ENCODE results near the gene SNAP47. TPM values are rescaled to one million over a fixed set of nuclear protein-coding genes. Genes with fewer than 3 reads are reported as not detected.

Gene SNAP47
- total and polyA plus RNA-seq, 9 of the 15 experiments (the other 6 are each of a cell fraction or from before 2014, with no cell fraction given) = 2.5 to 41.3 (median 32.6) TPM

DNA sequence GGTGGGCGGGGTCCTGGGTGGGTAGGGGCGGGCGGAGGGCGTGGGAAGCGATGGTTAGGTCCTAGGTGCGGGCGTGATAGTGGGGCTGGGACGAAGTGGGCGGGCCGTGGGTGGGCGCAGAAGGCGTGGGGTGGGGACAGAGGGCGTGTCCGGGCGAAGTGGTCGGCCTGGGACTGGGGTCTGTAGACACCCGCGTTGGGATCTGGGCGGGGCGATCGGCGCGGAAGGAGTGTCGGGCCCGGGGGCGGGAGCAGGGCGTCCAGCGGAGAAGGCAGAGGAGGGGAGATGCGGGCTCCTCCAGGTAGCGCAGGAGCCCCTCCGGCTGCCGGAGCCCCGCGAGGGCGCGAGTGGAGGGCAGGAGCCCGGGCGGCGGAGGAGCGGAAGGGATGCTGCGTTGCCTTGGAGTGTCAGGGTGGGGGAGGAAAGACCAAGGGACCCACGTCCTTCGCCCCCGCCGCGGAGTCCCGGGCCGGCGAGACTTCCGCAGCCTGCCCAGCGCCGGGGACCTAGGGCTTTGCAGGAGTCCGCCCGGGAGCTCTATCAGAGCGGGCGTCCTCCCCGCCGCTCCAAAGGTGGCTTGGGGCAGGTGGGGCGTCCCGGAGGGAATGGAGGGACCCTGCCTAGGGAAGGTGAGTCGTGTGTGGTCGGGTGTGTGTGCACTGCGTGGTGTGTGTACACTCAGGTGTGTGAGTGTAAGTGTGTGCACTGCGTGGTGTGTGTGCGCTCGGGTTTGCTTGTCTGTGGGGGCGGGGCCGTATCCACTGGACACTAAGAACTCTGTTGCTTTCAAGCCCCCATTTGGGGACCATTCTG, 53.2 kb downstream of the SNAP47 start (continued):
- peak; percentile 47 for TF ChIP-seq SAP30 (IDR thresholded peaks at IDR 0.05; ENCODE audit: borderline replicate concordance, insufficient read depth, low read depth, low read length, poor library complexity, severe bottlenecking)
- TF ChIP-seq, protein P1, sequence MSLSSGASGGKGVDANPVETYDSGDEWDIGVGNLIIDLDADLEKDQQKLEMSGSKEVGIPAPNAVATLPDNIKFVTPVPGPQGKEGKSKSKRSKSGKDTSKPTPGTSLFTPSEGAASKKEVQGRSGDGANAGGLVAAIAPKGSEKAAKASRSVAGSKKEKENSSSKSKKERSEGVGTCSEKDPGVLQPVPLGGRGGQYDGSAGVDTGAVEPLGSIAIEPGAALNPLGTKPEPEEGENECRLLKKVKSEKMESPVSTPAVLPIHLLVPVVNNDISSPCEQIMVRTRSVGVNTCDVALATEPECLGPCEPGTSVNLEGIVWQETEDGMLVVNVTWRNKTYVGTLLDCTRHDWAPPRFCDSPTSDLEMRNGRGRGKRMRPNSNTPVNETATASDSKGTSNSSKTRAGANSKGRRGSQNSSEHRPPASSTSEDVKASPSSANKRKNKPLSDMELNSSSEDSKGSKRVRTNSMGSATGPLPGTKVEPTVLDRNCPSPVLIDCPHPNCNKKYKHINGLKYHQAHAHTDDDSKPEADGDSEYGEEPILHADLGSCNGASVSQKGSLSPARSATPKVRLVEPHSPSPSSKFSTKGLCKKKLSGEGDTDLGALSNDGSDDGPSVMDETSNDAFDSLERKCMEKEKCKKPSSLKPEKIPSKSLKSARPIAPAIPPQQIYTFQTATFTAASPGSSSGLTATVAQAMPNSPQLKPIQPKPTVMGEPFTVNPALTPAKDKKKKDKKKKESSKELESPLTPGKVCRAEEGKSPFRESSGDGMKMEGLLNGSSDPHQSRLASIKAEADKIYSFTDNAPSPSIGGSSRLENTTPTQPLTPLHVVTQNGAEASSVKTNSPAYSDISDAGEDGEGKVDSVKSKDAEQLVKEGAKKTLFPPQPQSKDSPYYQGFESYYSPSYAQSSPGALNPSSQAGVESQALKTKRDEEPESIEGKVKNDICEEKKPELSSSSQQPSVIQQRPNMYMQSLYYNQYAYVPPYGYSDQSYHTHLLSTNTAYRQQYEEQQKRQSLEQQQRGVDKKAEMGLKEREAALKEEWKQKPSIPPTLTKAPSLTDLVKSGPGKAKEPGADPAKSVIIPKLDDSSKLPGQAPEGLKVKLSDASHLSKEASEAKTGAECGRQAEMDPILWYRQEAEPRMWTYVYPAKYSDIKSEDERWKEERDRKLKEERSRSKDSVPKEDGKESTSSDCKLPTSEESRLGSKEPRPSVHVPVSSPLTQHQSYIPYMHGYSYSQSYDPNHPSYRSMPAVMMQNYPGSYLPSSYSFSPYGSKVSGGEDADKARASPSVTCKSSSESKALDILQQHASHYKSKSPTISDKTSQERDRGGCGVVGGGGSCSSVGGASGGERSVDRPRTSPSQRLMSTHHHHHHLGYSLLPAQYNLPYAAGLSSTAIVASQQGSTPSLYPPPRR (CRISPR knock-in tag; IDR thresholded peaks at IDR 0.05; ENCODE audit: borderline replicate concordance) = no peak
- no peak for TF ChIP-seq DMBX1 (CRISPR knock-in tag; IDR thresholded peaks at IDR 0.05; ENCODE audit: borderline replicate concordance)
- TF ChIP-seq, protein P2, sequence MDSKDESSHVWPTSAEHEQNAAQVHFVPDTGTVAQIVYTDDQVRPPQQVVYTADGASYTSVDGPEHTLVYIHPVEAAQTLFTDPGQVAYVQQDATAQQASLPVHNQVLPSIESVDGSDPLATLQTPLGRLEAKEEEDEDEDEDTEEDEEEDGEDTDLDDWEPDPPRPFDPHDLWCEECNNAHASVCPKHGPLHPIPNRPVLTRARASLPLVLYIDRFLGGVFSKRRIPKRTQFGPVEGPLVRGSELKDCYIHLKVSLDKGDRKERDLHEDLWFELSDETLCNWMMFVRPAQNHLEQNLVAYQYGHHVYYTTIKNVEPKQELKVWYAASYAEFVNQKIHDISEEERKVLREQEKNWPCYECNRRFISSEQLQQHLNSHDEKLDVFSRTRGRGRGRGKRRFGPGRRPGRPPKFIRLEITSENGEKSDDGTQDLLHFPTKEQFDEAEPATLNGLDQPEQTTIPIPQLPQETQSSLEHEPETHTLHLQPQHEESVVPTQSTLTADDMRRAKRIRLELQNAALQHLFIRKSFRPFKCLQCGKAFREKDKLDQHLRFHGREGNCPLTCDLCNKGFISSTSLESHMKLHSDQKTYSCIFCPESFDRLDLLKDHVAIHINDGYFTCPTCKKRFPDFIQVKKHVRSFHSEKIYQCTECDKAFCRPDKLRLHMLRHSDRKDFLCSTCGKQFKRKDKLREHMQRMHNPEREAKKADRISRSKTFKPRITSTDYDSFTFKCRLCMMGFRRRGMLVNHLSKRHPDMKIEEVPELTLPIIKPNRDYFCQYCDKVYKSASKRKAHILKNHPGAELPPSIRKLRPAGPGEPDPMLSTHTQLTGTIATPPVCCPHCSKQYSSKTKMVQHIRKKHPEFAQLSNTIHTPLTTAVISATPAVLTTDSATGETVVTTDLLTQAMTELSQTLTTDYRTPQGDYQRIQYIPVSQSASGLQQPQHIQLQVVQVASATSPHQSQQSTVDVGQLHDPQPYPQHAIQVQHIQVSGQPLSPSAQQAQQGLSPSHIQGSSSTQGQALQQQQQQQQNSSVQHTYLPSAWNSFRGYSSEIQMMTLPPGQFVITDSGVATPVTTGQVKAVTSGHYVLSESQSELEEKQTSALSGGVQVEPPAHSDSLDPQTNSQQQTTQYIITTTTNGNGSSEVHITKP (IDR thresholded peaks at IDR 0.05; ENCODE audit: partially characterized antibody) = peak; percentile 48
- no peak for TF ChIP-seq ZNF780A (CRISPR knock-in tag; IDR thresholded peaks at IDR 0.05)
- no peak for TF ChIP-seq E2F3 (CRISPR knock-in tag; IDR thresholded peaks at IDR 0.05)
- TF ChIP-seq, protein P3, sequence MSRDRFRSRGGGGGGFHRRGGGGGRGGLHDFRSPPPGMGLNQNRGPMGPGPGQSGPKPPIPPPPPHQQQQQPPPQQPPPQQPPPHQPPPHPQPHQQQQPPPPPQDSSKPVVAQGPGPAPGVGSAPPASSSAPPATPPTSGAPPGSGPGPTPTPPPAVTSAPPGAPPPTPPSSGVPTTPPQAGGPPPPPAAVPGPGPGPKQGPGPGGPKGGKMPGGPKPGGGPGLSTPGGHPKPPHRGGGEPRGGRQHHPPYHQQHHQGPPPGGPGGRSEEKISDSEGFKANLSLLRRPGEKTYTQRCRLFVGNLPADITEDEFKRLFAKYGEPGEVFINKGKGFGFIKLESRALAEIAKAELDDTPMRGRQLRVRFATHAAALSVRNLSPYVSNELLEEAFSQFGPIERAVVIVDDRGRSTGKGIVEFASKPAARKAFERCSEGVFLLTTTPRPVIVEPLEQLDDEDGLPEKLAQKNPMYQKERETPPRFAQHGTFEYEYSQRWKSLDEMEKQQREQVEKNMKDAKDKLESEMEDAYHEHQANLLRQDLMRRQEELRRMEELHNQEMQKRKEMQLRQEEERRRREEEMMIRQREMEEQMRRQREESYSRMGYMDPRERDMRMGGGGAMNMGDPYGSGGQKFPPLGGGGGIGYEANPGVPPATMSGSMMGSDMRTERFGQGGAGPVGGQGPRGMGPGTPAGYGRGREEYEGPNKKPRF (IDR thresholded peaks at IDR 0.05; ENCODE audit: low read depth, low read length) = no peak
- TF ChIP-seq, protein P4, sequence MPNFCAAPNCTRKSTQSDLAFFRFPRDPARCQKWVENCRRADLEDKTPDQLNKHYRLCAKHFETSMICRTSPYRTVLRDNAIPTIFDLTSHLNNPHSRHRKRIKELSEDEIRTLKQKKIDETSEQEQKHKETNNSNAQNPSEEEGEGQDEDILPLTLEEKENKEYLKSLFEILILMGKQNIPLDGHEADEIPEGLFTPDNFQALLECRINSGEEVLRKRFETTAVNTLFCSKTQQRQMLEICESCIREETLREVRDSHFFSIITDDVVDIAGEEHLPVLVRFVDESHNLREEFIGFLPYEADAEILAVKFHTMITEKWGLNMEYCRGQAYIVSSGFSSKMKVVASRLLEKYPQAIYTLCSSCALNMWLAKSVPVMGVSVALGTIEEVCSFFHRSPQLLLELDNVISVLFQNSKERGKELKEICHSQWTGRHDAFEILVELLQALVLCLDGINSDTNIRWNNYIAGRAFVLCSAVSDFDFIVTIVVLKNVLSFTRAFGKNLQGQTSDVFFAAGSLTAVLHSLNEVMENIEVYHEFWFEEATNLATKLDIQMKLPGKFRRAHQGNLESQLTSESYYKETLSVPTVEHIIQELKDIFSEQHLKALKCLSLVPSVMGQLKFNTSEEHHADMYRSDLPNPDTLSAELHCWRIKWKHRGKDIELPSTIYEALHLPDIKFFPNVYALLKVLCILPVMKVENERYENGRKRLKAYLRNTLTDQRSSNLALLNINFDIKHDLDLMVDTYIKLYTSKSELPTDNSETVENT (CRISPR knock-in tag; IDR thresholded peaks at IDR 0.05) = no peak
